Hippocampal formation (tissue), 2 donors: Measurements from ENCODE around the gene FRG2.
"Not testable (repeated sequence)": the region's sequence is repeated elsewhere in the genome, so short reads cannot be mapped to it uniquely, and the experiment has no call there.

Experiments used
- DNase-seq, 2 donors: peaks; one replicate each; lab custom pipeline; 2025; lab: John Stamatoyannopoulos, UW

Gene FRG2

GRCh38 chr4:190027156-190027555 is at the start of gene FRG2:
FRG2 (minus strand) TSS chr4:190027256; CDS start chr4:190027204, 52 bp downstream.
- DNase-seq, result not testable (repeated sequence)

- not testable (repeated sequence) for DNase-seq
Observed at GRCh38 chr4:190068351-190068750, 41.3 kb upstream of the FRG2 start.

- DNase-seq, result not testable (repeated sequence)
Observed at GRCh38 chr4:190064805-190065204, 37.7 kb upstream of the FRG2 start.

- not testable (repeated sequence) for DNase-seq
Observed at GRCh38 chr4:190064342-190064741, 37.3 kb upstream of the FRG2 start, which contains the start of gene DBET. DBET (plus strand) TSS chr4:190064502.

GRCh38 chr4:190058997-190059396 is 31.9 kb upstream of the FRG2 start:
- DNase-seq, result not testable (repeated sequence)

GRCh38 chr4:190049378-190050239 is 22.6 kb upstream of the FRG2 start:
- not testable (repeated sequence) for DNase-seq

GRCh38 chr4:190047627-190048026 is 20.6 kb upstream of the FRG2 start:
- not testable (repeated sequence) for DNase-seq

- not testable (repeated sequence) for DNase-seq
Observed at GRCh38 chr4:190040873-190041272, 13.8 kb upstream of the FRG2 start.

- not testable (repeated sequence) for DNase-seq
Observed at GRCh38 chr4:190037704-190038388, 10.8 kb upstream of the FRG2 start.

- not testable (repeated sequence) for DNase-seq
Observed at GRCh38 chr4:190031264-190031663, 4.2 kb upstream of the FRG2 start.

- DNase-seq, result not testable (repeated sequence)
Observed at GRCh38 chr4:190022614-190023281, 4.3 kb downstream of the FRG2 start.

GRCh38 chr4:190021973-190022372 is 5.1 kb downstream of the FRG2 start:
- not testable (repeated sequence) for DNase-seq

- DNase-seq, result no peak
Observed at GRCh38 chr4:190020790-190021717, 6.0 kb downstream of the FRG2 start.

GRCh38 chr4:190019859-190020463 is 7.1 kb downstream of the FRG2 start:
- not testable (repeated sequence) for DNase-seq

GRCh38 chr4:190019023-190019858 is 7.8 kb downstream of the FRG2 start:
- no peak for DNase-seq

GRCh38 chr4:190018201-190018920 is 8.7 kb downstream of the FRG2 start:
- no peak for DNase-seq

GRCh38 chr4:190017357-190018200 is 9.5 kb downstream of the FRG2 start:
- DNase-seq, result no peak
